HG03108 (cell line): ENCODE results near the gene PLCB4.
"Not testable (repeated sequence)": the region's sequence is repeated elsewhere in the genome, so short reads cannot be mapped to it uniquely, and the experiment has no call there.

Experiments
- ATAC-seq: cut with Tn5 transposase; IDR thresholded peaks from one replicate; pipeline ENCODE4 v1.9.1; 2021; ENCODE audit warnings: moderate library complexity; ENCODE audit not compliant: unreplicated experiment

Gene PLCB4

DNA sequence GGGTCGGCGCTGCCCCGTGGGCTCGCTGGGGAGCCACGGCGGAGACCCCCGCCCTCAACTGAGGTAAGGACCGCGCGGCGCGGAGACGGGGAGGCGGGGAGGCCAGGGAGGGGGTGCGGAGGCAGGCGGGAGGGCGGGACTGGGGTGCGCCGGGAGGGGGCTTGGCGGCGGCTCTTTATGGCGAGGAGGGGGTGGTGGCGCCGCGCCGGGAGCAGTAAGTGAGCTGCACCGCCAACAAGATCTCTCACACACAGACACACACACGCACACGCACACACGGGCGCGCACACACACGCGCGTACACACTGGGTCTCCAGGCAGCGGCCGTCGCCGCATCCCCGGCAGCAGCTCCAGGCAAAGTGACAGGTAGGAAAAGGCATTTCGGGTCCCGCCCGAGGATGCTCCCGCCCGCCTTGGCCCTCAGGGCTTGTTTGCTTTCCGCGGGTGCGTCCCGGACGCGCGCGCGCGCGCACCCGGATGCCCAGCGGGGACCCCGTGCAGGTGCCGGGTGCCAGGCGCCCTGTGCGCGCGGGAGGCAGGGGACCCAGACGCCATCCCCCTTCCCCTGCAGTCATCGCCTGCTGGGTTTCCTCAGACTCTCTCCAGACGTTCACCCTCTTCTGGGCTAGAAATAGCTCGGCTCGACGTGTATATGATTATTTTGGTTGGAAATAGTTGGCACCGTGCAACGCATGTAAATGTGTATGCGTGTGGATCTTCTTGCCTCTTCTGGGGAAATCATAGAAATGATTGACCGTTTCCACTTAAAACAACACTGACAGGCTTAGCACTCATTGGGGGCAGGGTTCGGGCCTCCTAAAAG lies at the start of gene PLCB4:
TSS of gene PLCB4 (plus strand) at position 247 of the 823 bp plus-strand sequence. CDS start 238,728 bp downstream, outside the sequence.
- ATAC-seq, result no peak

- no peak for ATAC-seq
Measured at GRCh38 chr20:9019833-9020232, 49.1 kb upstream of the PLCB4 start.

- ATAC-seq, result no peak
Measured at GRCh38 chr20:9021216-9021615, 47.7 kb upstream of the PLCB4 start.

- ATAC-seq, result no peak
Measured at GRCh38 chr20:9021699-9022098, 47.2 kb upstream of the PLCB4 start.

- ATAC-seq, result no peak
Measured at GRCh38 chr20:9022376-9022775, 46.5 kb upstream of the PLCB4 start.

DNA sequence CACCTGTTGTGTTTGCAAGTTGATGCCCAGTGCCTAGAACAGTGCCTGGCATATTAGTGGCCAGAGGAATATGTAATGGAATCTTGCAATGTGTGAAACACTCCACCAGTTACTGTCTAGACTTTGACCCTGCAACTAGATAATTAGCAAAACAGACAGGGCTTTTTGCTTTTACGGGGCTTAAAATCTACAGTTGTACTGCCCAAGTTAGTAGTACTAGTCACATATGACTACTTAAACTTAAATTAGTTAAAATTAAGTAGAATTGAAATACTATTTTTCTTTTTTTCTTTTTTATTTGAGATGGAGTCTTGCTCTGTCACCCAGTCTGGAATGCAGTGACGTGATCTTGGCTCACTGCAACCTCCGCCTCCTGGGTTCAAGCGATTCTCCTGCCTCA lies 44.3 kb upstream of the PLCB4 start:
- no peak for ATAC-seq

DNA sequence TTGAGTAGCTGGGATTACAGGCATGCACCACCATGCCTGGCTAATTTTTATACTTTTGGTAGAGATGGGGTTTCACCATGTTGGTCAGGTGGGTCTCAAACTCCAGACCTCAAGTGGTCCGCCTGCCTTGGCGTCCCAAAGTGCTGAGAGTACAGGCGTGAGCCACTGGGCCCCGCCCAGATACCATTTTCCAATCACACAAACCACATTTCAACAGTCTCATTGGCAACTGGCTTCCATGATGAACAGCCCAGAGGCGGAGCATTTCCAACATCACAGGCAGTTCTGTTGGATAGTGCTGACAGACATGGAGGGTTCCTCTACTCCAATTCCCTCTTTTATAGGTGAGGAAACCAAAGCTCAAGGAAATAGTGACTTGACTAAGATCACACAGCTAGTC lies 43.9 kb upstream of the PLCB4 start:
- ATAC-seq, result no peak

DNA sequence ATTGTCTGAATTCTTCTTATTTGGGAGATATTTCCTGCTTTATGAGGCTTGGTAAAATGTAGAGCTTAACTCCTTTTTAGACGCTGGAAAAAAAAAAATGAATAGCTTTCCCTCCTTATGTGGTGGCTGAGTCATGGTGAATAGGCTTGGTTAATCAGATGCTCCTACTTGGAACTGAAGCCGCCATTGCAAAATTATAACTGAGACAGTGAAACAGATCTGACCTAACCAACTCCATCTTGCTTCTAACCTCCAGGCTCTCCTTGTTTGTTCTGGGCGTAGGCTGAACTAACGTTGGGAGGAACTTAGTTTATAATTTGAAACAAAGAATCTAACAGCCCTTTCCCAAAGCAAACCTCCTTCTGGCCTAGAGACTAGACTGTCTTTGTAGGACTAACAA lies 43.2 kb upstream of the PLCB4 start:
- no peak for ATAC-seq

- no peak for ATAC-seq
Measured at GRCh38 chr20:9027626-9028025, 41.3 kb upstream of the PLCB4 start.

DNA sequence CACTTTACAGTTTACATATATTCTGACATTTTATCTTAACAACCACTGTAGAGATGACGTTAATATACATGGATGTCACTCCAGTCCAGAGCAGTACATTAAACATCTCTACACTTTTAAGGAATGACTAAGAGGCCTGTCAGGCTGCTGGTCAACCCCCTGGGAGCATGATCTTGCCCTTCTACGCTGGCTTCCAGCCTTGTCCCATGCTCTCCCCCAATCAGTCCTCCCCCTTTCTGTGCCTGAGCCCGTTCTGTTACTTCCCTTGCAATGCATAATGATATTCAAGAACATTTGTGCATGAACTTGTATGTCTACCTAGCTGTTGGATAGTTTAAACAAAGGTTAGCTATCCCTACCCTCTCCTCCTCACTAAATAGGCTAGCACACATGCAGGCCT lies 40.5 kb upstream of the PLCB4 start:
- no peak for ATAC-seq

DNA sequence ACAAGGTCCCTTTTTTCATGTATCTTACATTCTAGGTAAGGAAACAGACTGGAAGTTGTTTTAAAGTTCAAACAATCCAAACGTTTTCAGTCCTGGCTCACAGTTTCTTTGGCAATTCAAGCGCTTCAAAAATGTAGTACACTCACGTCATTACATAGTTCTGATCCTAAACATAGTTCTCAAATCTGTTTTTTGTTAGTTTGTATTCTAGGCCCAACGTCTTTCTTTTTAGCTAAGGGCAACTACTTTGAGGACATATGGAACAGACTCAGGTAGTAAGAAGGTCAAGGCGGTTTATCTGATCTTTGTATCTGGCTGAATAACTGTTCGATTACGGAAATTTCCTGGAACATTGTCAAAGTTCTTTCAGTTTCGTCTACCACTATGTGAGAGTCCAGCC lies 36.9 kb upstream of the PLCB4 start:
- ATAC-seq, result no peak

DNA sequence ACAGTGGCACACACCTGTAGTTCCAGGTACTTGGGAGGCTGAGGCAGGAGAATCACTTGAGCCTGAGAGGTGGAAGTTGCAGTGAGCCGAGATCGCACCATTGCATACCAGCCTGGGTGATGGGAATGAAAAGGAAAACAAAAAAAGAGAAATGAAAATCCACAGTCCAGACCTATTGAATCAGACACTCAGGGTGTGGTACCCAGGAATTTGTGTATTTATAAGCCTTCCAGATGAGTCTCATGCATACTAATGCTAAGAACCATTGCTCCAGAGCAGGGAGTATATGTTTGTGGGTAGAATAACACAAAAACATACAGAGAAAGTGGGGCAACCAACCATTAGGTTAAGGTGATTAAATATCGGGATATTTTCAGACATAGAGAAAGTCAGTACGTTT lies 36.1 kb upstream of the PLCB4 start:
- no peak for ATAC-seq

DNA sequence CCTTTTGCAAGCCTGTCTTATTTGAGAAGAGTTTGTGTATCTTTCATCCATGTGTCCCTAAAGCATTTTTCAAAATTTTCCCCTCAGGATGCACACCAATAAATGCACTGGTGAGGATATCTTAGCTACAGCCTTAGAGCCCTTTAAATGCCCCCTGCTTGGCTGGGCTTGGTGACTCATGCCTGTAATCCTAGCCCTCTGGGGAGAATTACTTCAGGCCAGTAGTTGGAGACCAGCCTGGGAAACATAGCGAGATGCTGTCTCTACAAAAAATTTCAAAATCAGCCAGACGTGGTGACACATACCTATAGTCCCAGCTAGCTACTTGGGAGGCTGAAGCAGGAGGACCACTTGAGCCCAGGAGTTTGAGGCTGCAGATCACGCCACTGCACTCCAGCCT lies 33.8 kb upstream of the PLCB4 start:
- no peak for ATAC-seq

GRCh38 chr20:9036593-9036992 lies 32.3 kb upstream of the PLCB4 start:
- no peak for ATAC-seq

DNA sequence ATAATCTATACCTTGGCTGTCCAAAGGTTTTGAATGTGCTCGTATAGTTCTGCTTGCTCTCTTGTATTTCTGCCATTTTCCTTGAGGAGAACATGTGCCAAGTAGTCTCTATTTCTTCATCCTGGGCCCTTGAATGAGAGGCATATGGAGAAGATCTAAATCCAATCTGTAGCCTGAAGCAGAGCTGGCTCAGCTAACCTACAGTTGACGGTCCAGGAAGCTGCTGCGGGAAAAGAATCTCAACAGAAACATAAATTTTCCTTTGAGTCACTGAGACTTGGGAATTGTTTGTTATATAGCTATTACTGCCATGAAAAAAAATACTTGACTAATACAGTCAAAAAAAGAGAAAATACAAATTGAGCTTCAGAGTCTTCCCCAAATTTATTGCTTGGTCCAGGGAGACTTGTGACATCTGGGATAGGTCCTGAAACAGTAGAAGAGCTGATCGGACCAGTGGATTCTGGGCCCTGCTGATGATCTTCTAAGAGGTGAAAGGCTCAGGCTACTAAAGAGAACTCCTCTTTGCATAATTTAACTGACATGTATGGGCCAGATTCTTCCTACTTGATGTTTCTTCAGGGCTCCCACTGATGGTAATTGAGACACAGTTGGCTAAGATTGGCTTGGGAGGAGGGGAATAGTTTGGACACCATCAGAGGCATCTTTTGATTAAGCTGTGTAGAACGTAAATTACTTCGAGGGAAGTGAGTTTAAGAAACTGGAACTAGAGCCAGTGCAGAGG lies 29.9 kb upstream of the PLCB4 start:
- ATAC-seq, result no peak

GRCh38 chr20:9040863-9041524 lies 27.9 kb upstream of the PLCB4 start:
- ATAC-seq, result no peak

DNA sequence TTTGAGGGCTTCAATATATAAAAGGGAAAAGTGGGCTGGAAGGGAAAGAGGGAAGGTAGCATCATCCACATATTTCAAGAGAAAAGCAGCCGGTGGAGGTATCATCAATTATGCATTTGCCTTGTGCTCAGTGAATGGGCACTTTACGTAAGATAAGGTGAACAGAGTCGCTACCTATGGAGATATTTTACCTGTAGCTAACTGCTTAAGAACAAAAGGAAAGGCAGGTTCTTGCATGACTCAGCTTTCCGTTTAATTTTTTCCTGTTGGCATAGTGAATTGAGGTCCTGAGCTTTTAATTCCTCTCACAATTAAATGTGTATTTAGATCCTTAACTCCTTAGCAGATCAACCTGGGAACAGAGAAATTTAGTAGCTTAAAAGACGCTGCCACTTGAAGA lies 25.5 kb upstream of the PLCB4 start:
- ATAC-seq, result no peak

- ATAC-seq, result not testable (repeated sequence)
Measured at GRCh38 chr20:9047928-9048327, 21.0 kb upstream of the PLCB4 start.

GRCh38 chr20:9051508-9051907 lies 17.4 kb upstream of the PLCB4 start:
- no peak for ATAC-seq

DNA sequence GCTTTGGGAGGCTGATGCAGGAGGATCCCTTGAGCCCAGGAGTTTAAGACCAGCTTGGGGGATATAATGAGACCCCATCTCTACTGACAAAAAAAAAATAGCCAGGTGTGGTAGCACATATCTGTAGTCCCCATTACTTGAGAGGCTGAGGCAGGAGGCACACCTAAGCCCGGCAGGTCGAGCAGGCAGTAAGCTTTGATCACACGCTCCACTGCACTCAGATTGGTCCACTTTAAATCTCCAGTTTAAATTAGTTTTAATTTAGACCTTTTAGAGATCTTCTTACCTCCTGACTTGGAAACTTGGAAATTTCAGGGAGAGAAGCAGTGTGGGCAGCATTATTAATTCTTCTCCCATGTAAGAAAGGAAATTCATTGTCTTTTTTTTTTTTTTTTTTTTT lies 16.8 kb upstream of the PLCB4 start:
- ATAC-seq, result no peak

DNA sequence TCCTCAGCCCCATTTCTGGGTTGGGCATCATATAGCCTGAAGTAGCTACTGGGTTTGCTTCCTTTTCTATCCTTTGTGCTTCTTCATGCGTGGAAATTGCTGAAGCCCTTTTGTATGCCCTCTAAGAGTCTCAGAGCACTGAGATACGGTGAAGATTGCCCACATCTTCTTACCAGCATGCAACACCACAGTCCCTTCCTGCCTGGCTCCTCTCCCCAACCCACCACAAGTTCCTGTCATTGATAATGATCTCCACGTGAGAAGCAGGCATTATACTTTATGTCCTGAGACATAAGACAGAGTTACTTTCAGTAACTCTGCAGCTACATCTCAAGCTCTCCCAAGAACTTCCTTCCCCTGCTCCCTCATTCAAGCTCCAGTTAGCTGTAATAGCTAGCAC lies 15.8 kb upstream of the PLCB4 start:
- ATAC-seq, result no peak

DNA sequence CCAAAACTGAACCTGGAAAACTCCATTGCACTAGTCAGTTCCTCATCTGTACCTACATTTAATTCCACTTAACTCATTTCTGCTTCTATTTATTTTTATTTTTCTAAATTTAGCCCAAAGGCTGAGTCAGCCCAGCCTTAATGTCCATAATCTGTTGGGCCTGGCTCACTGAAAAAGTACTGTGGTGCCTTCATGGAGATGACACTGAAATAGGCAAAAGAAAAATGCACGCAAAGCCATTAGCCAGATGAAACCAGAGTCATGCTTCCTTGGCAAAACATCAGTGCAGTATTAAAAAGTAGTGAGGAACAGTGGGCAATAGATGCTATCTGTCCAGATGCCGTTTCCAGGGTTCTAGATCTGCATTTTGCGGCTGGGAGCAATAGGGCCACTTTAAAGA lies 14.7 kb upstream of the PLCB4 start:
- ATAC-seq, result no peak
